ENCODE measurements around the gene GUCA2B.

GUCA2B gene

DNA sequence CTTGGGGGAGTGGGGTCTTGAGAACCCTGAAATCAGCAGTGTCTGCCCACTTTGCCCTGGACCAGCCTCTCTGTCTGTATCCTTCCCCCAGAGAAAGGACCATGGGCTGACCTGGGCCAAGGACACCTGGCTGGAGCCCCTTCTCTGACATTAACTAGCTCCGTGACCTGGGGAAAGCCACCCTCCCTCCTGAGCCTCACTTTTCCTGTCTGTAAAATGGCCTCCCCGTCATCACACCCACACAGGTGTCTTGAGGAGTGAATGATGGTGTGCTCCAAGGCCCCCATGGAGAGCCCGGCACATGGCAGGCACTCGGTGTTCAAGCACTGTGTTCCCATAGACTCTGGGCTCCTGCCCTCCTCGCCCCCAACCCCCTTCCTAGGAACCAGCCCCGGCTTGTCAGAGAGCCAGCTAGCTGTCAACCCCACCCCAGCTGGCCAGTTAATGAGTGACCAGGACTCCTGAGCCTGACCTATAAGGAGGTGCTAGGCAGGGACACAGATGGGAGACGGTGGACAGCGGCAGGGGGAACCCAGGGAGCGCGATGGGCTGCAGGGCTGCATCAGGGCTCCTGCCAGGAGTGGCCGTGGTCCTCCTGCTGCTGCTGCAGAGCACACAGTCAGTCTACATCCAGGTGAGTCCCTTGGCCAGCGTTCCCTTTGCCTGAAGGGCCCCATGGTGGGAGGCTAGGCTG is at the start of gene GUCA2B:
Gene GUCA2B (plus strand): TSS at position 504 of the 694 bp plus-strand sequence. CDS start 41 bp downstream, at position 545.
- no peak for DNase-seq
- in situ Hi-C loops (cut with MboI; ENCODE audit: low pct_unique_long_range_greater_than_20kb, low sequenced_read_pairs) = no loop called here

DNA sequence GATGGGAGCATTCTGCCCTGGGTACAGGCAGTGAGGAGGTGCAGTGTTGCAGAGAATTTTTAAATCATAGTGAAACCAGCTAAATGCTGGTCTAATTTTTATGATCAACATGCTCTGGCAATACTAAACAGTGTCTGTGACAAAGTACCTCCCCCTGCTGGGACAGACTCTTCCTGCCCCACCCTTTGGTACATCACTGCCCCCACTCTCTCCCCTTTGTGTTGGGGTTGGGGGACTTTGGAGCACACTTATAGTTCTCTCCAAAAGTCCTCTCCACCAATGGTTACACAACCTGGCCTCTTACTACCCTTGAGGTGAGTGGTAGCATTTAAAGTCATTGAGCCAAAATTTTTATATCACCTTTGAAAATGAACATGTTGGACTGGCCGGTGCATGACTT is 48.2 kb upstream of the GUCA2B start:
- in situ Hi-C loops (cut with MboI; ENCODE audit: low pct_unique_long_range_greater_than_20kb, low sequenced_read_pairs) = no loop called here
- no peak for DNase-seq

DNA sequence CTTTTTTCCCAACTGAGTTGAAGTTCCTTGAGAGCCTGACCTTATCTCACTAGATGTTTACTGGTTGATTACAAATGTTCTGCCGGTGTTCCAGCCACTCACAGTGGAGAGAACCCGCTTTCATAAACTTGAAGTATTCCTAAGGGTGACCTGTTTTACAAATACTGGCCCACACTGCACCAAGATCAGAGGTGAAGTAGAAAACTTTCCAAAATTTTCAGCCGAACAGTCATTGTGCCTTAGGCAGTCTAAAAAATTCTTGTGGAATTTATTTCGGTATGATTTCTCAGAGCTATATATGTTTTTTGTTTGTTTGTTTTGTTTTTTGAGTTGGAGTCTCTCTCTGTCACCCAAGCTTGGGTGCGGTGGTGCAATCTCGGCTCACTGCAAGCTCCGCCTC is 44.9 kb upstream of the GUCA2B start:
- DNase-seq = no peak
- in situ Hi-C loops (cut with MboI; ENCODE audit: low pct_unique_long_range_greater_than_20kb, low sequenced_read_pairs) = no loop called here

DNA sequence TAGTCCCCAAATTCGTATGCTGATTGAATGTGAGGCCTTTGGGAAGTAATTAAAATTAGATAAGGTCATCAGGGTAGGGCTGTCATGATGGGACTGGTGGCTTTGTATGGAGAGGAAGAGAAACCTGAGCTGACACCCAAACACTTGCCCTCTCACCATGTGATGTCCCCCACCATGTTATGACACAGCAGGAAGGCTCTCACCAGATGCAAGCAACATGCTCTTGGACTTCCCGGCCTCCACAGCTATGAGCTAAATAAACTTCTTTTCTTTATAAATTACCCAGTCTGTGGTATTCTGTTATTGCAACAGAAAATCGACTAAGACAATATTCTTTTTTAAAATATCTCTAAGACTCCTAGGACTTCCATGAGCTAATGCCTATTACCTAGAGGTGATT is 43.6 kb upstream of the GUCA2B start:
- in situ Hi-C loops (cut with MboI; ENCODE audit: low pct_unique_long_range_greater_than_20kb, low sequenced_read_pairs) = no loop called here
- DNase-seq = no peak

DNA sequence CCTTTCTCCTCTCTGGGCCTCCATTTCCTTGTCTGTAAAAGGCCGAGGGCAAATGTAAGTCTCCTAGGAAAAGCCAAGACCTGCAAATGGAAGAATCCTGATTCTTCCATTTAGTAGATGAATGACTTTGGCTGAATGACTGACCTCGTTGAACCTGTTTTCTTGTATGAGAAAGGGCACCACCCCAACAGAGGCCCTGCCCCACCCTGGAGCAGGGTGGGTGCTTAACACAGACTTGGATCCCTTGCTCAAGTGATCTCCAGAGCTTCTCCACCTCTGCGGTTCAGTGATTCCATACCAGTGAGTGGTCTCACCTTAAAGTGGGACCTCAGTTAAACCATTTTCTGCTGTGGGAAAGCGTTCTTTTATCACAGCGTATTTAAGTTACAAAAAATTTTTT is 39.0 kb upstream of the GUCA2B start:
- in situ Hi-C loops (cut with MboI; ENCODE audit: low pct_unique_long_range_greater_than_20kb, low sequenced_read_pairs) = no loop called here
- no peak for DNase-seq

DNA sequence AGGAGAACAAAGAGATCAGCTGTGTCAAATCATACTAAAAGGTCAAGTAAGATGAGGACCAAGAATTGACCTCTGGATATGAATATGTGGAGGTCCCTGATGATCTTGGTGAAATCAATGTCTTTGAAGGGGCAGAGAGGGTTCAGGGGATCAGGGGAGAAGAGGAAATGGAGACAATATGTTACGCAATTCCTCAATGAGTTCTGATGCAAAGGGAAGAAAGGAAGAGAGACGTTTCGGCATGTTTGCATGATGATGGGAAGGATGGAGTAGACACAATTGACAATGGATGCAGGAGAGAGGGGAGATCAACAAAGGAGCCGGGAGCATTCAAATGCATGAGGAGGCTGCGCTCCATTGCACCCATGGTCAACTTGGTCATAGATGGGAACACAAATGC is 36.0 kb upstream of the GUCA2B start:
- DNase-seq = no peak
- in situ Hi-C loops (cut with MboI; ENCODE audit: low pct_unique_long_range_greater_than_20kb, low sequenced_read_pairs) = no loop called here

DNA sequence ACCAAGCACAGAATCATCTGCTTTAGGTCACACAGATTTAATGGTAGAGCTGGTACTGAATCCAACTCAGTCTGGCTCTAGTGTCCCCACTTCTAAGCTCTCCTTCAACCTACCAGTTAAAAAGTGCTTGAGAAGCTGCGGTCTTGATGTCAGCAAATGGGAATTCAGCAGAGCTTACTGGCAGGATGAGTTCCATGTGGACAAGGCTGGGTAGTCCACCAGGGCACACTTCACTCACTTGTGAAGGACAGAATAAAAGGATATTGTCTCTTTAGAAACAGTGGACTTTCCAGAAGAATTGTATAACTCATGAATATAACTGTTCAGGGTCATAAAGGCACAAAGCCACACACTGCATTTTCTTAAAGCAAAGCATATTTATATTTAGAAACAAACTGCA is 35.1 kb upstream of the GUCA2B start:
- no peak for DNase-seq
- in situ Hi-C loops (cut with MboI; ENCODE audit: low pct_unique_long_range_greater_than_20kb, low sequenced_read_pairs) = no loop called here

DNA sequence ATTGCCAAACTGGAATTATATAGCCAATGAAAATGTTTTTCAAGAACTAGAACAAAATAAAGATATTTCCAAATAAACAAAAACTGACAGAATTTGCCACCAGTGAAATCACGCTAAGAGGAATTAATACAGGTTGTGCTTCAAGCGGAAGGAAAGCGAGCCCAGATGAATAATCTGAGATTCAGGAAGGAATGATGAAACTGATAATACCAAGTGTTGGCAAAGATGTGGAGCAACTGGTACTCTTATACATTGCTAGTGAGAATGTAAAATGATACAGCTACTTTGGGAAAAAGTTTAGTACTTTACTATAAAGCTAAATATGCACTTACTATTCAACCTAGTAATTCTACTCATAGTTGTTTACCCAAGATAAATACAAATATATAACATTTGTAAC is 30.8 kb upstream of the GUCA2B start:
- no peak for DNase-seq
- in situ Hi-C loops (cut with MboI; ENCODE audit: low pct_unique_long_range_greater_than_20kb, low sequenced_read_pairs) = no loop called here

DNA sequence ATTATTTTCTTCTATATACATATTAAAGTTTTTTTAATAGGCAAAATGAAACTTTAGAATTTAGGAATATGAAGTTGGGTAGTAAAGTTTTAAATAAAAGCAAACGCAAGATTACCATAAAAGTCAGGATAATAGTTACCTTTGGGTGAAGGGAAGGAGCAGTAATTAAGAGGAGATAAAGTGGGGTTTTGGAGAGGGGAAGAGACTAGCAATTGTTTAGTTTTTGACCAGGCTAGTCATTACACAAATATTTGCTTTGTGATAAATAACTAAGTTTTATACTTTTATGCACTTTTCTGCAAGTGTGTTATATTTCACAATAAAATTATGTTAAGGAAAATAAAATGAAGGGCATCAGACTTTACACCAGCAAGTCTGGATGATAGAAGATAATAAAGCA is 27.7 kb upstream of the GUCA2B start:
- in situ Hi-C loops (cut with MboI; ENCODE audit: low pct_unique_long_range_greater_than_20kb, low sequenced_read_pairs) = no loop called here
- no peak for DNase-seq

DNA sequence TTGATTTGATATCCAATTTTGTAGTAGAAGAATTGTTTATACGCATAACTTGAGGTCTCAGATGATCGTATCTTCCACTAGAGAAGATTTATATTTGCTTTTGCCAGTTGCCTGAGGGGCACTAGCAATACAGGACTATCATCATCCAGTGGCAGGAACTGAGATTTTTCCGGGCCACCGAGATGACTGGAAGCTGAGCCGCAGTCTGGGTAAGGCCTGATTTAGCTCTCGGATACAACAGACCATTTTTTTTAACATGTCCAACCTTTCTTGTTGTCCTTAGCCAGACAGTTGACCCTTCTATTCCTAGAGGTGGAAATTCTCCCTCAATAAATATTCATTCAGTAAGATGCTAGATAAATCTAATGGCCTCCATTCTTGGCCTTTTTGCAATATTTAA is 25.4 kb upstream of the GUCA2B start:
- in situ Hi-C loops (cut with MboI; ENCODE audit: low pct_unique_long_range_greater_than_20kb, low sequenced_read_pairs) = no loop called here
- DNase-seq = no peak

DNA sequence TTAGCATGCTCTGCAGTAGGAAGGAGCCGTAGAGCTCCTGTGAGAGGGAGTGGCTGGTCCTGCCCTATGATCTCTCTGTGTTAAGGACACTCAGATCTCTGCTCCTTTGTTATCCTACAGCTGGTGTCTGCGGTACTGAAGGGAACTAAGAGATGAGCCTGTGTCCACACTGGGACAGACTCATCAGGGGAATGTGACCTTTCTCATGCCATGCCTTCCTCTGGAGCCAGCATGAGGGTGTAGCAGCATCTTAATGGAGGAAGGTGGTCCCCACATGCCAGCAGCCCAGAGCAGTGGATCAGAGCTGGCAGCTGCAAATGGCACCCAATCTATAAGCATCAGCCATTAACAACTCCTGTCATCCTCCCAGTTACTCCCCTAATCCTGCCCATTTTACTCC is 24.7 kb upstream of the GUCA2B start:
- in situ Hi-C loops (cut with MboI; ENCODE audit: low pct_unique_long_range_greater_than_20kb, low sequenced_read_pairs) = no loop called here

DNA sequence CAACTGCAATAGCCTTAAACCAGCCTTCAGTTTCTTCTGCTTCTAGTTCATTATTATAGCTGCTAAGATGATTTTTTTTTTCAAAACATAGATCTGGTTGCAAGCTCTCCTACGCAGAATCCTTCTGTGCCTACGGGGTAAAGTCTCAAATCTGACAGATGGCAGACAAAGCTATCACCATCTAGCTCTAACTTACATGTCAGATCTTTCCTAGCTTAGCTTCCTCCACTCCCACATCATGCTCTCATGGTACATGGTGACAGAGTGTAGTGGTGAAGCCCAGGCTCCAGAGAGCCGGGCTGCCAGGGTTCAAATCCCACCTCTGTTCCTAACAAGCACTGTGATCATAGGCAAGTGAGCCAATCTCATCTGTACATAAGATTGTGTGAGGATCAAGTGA is 24.2 kb upstream of the GUCA2B start:
- no peak for DNase-seq
- in situ Hi-C loops (cut with MboI; ENCODE audit: low pct_unique_long_range_greater_than_20kb, low sequenced_read_pairs) = no loop called here

More for the DNA sequence above, 24.7 kb upstream of the GUCA2B start:
- DNase-seq = no peak

DNA sequence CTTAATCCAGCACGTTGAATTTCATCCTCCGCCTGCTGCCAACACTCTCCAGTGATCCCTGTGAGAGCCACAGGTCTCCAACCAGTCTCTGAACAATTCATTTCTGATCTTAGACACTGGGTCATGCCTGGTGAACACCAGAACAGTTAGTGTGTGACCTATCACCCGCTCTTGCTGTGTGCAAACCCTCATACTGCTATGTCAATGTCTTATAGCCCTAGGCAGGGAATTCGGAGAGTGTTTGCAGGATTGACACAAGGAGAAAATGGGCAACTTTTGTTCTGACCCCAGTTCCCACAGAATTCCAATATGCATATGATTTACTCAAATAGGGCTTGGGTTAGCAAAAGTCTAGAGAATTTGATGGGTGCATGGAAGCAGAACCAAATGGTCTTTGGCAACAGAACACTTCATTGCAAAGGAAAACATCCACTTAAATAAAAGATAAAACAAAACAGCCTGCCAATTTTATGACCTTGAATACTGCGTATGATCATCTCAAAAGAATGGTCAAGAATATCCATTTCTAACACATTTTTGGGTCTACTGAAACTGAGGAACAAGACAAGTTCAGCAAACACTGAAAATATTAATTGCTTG is 23.0 kb upstream of the GUCA2B start:
- in situ Hi-C loops (cut with MboI; ENCODE audit: low pct_unique_long_range_greater_than_20kb, low sequenced_read_pairs) = no loop called here
- no peak for DNase-seq

DNA sequence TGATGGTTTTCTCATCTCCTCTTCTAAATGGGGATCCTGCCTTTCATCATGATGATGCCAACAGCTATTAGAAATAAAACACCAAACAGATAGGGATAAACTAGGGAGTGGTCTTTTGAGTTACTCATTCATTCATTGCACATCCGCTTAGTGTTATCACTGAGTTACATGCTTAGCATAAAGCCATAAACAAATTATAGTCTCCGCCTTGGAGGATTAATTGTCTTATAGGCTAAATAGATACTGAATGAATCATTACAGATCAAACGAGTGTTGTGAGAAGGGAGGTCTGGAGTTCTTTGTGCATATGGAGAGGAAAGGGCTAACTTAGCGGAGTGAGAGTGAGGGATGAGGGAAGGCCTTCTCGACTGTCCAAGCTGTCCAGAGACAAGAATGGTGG is 19.8 kb upstream of the GUCA2B start:
- no peak for DNase-seq
- in situ Hi-C loops (cut with MboI; ENCODE audit: low pct_unique_long_range_greater_than_20kb, low sequenced_read_pairs) = no loop called here

DNA sequence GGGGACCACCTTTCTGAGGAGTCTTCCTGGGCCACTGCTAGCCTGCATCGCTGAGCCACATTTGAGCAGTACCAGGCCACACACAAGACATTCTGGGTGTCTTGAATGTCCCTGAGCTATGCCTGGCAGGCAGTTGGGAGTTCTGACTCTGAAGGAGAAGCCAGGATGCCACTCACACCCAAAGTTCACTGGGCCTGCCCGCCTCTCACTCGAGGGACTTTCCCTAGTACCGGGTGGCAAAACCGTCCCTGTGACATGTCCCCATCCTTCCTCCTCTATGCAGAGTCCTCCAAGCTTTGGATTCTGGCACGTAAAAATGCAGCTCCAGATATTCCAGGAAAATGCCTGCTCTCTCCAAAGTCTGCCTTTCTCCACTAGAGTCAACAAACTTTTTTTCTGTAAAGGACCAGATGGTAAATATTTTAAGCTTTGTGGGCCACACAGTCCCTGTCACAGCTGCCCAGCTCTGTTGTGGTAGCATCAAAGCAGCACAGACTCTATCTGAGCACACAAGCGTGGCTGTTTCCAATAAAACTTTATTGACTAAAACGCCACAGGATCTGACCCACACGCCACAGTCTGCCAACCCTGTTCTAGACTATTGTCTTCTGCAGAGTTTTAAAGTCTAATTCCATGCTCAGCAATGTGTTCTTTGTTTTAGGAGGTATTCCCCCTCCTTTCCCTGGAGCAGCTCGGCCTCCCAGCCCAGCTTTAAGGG is 19.2 kb upstream of the GUCA2B start:
- DNase-seq = no peak
- in situ Hi-C loops (cut with MboI; ENCODE audit: low pct_unique_long_range_greater_than_20kb, low sequenced_read_pairs) = no loop called here

DNA sequence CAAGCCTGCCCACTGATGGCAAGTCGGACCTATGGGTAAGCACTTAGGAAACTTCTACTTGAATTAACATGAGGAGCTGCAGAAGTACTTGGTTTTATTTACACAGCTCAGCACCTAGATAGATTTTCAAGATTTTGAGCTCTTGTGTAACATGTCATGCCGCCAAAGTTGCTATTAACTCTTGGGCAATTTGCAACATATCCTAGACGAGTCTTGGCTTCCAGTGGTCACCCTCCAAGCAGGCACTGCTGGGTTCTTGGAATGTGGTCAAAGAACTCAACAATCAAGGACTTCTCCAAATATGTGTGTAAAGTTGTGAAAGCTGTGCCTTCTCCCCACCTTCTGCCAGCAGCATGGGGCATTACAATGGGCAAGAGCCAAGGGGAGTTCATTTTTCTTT is 17.8 kb upstream of the GUCA2B start:
- no peak for DNase-seq
- in situ Hi-C loops (cut with MboI; ENCODE audit: low pct_unique_long_range_greater_than_20kb, low sequenced_read_pairs) = no loop called here

DNA sequence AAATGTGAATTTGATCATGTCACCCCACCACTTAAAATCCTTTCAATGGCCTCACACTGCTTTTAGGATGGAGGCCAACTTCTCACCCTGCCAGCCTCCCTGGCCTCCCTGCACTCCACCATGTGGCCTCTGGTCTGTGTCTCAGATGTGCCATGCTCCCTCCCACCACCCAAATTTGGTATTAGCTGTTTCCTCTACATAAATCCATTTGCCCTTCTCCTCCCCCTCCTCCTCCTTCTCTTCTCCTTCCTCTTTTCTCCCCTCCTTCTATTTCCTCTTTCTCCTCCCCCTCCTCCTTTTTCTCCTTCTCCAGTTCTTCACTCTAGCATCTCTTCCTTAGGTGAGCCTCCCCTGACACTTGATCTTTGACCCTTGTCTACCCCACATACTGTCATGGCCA is 16.7 kb upstream of the GUCA2B start:
- in situ Hi-C loops (cut with MboI; ENCODE audit: low pct_unique_long_range_greater_than_20kb, low sequenced_read_pairs) = no loop called here
- peak; percentile 79 for DNase-seq

DNA sequence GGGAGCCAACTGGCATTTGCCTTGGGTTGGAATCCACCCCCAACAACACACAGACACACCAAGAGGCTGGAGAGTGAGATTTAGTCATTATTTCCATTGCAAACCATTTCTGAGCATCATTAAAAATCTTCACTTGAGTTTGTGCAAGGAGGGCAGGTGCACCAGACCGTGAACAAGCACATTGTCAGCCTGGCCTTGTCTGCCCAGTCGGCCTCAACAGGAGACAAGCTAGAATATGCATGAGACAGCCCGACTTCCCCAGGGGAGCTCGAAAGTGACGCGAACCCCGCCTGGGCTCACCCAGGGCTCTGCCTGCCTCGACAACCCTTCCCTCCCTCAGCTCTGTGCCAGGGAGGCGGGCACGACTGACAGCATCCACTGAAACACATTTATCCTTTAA is 15.4 kb upstream of the GUCA2B start:
- DNase-seq = no peak
- in situ Hi-C loops (cut with MboI; ENCODE audit: low pct_unique_long_range_greater_than_20kb, low sequenced_read_pairs) = no loop called here

DNA sequence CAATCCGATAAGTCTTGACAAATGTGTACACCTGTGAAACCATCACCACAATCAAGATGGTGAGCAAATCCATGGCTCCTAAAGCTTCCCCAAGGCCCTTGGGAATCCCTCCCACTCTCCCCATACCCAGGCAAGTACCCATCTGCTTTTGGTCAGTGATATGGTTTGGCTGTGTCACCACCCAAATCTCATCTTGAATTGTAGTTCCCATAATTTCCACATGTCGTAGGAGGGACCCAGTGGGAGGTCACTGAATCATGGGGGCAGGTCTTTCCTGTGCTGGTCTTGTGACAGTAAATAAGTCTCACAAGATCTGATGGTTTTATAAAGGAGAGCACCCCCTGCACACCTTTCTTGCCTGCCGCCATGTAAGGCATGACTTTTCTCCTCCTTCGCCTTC is 14.6 kb upstream of the GUCA2B start:
- in situ Hi-C loops (cut with MboI; ENCODE audit: low pct_unique_long_range_greater_than_20kb, low sequenced_read_pairs) = no loop called here

DNA sequence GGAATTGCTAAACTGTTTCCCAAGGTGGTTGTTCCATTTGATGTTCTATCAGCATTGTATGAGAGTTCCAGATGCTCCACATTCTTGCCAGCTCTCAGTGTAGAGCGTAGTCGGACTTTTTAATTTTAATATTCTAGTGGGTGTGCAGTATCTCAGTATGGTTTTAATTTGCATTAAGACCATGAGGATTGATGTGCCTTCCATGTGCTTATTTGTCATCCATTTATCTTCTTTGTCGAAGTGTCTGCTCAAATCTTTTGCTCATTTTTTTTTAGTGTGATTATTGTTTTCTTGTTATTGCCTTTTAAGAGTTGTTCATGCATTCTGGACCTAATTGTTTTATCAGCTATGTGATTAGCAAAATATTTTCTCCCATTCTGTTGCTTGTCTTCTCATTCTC is 13.8 kb upstream of the GUCA2B start:
- in situ Hi-C loops (cut with MboI; ENCODE audit: low pct_unique_long_range_greater_than_20kb, low sequenced_read_pairs) = no loop called here
- DNase-seq = no peak

More for the DNA sequence above, 14.6 kb upstream of the GUCA2B start:
- peak; percentile 18 for DNase-seq

DNA sequence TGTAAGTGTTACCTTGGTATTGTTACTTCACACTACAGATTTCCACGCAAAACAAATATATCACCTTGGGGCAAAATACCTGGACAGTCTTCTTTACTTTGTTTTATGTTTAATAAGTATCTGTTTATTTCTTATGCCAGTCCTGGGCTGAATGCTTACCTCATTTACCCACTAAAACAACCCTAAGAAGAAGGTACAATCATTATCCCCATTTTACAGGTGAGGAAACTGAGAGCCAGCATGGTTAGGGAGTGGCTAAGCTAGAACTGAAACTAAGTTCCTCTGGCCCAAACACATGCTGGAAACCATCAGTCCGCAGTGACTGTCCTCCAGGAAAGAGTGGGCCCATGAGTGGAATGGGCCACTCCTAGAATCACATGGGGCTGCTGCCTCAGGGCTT is 13.0 kb upstream of the GUCA2B start:
- no peak for DNase-seq
- in situ Hi-C loops (cut with MboI; ENCODE audit: low pct_unique_long_range_greater_than_20kb, low sequenced_read_pairs) = no loop called here
